ENCODE results near the gene SYMPK.
A peak's percentile ranks its signal among the peaks of the same experiment; 100 is the strongest.

- peak; percentile 35 for TF ChIP-seq POLR2AphosphoS5 (IDR thresholded peaks at IDR 0.05)
- peak in 3 of 4 experiments; percentile 85 to 92 (median 88) for TF ChIP-seq CTCF (IDR thresholded peaks at IDR 0.05)
These were observed 20.0 kb upstream of the SYMPK start for GRCh38 chr19:45882652-45883585.

Data from gastroesophageal sphincter (tissue), 3 donors.